Frontal cortex (tissue), 4 donors: ENCODE data around the gene ATP11C. TPM values are rescaled to one million over a fixed set of nuclear protein-coding genes. Genes with fewer than 3 reads are reported as not detected.

ENCODE experiments used
- DNase-seq, 2 donors: peaks; one replicate each; pipeline ENCODE4 v3.0.0; 2012; ENCODE audit warnings: low spot score in 2 of 2
- FAIRE-seq: peaks from 2 replicates; lab custom pipeline; 2012; peaks lifted over from hg19 to GRCh38; lab: Jason Lieb, UNC
- total RNA-seq: library from RNA; depleted of rRNA; stranded (reverse); fragments of >200 nt; gene quantifications from one replicate; pipeline ENCODE4 v1.2.3, GENCODE V29; 2014
- donor health status: control.
- donor health status: control.
- donor health status: control.

Gene ATP11C
- total RNA-seq, 1 donor from 2014 or later = 54.2 TPM

- DNase-seq (no peak), FAIRE-seq (no peak)
Observed at GRCh38 chrX:139820358-139820984, 112.4 kb downstream of the ATP11C start.

- FAIRE-seq (no peak), DNase-seq (no peak)
Observed at GRCh38 chrX:139816204-139816603, 116.6 kb downstream of the ATP11C start.

- DNase-seq = no peak
- no peak for FAIRE-seq
Observed at GRCh38 chrX:139815771-139816170, 117.1 kb downstream of the ATP11C start.

- FAIRE-seq = no peak
- no peak for DNase-seq
Observed at GRCh38 chrX:139811942-139812629, 120.8 kb downstream of the ATP11C start.

GRCh38 chrX:139804482-139804881 lies 128.4 kb downstream of the ATP11C start:
- FAIRE-seq (no peak), DNase-seq (no peak)

- FAIRE-seq (no peak), DNase-seq (no peak)
Observed at GRCh38 chrX:139803224-139803623, 129.6 kb downstream of the ATP11C start.

GRCh38 chrX:139802048-139802447 lies 130.8 kb downstream of the ATP11C start:
- FAIRE-seq (no peak), DNase-seq (no peak)

- DNase-seq (no peak), FAIRE-seq (no peak)
Observed at GRCh38 chrX:139801397-139801813, 131.4 kb downstream of the ATP11C start.

- DNase-seq = no peak
- FAIRE-seq = no peak
Observed at GRCh38 chrX:139798701-139799100, 134.2 kb downstream of the ATP11C start.

GRCh38 chrX:139795196-139795595 lies 137.7 kb downstream of the ATP11C start:
- DNase-seq = no peak
- no peak for FAIRE-seq

- DNase-seq = no peak
- FAIRE-seq = no peak
Observed at GRCh38 chrX:139787601-139788000, 145.3 kb downstream of the ATP11C start.

GRCh38 chrX:139784807-139785206 lies 148.0 kb downstream of the ATP11C start:
- FAIRE-seq = no peak
- DNase-seq = no peak

- no peak for DNase-seq
- no peak for FAIRE-seq
Observed at GRCh38 chrX:139783959-139784358, 148.9 kb downstream of the ATP11C start.

GRCh38 chrX:139783030-139783429 lies 149.8 kb downstream of the ATP11C start:
- no peak for FAIRE-seq
- no peak for DNase-seq

- FAIRE-seq = no peak
- DNase-seq = no peak
Observed at GRCh38 chrX:139776599-139776998, 156.3 kb downstream of the ATP11C start.

GRCh38 chrX:139770366-139770765 lies 162.5 kb downstream of the ATP11C start:
- FAIRE-seq = no peak

GRCh38 chrX:139766545-139766983 lies 166.3 kb downstream of the ATP11C start:
- FAIRE-seq (no peak), DNase-seq (no peak)

More at GRCh38 chrX:139770366-139770765, 162.5 kb downstream of the ATP11C start:
- no peak for DNase-seq

GRCh38 chrX:139762400-139763183 lies 170.3 kb downstream of the ATP11C start:
- DNase-seq = no peak
- no peak for FAIRE-seq

- DNase-seq = no peak
Observed at GRCh38 chrX:139759637-139760036, 173.2 kb downstream of the ATP11C start.

GRCh38 chrX:139758809-139759208 lies 174.0 kb downstream of the ATP11C start:
- no peak for FAIRE-seq
- no peak for DNase-seq

More at GRCh38 chrX:139759637-139760036, 173.2 kb downstream of the ATP11C start:
- FAIRE-seq = no peak

GRCh38 chrX:139758250-139758649 lies 174.6 kb downstream of the ATP11C start:
- FAIRE-seq (no peak), DNase-seq (no peak)
